ENCODE results near the gene SCNN1A. TPM values are rescaled to one million over a fixed set of nuclear protein-coding genes. Genes with fewer than 3 reads are reported as not detected.

The SCNN1A gene
- total RNA-seq, 4 donors from 2014 or later: 15.9 to 46.5 (median 18.8) TPM

DNA sequence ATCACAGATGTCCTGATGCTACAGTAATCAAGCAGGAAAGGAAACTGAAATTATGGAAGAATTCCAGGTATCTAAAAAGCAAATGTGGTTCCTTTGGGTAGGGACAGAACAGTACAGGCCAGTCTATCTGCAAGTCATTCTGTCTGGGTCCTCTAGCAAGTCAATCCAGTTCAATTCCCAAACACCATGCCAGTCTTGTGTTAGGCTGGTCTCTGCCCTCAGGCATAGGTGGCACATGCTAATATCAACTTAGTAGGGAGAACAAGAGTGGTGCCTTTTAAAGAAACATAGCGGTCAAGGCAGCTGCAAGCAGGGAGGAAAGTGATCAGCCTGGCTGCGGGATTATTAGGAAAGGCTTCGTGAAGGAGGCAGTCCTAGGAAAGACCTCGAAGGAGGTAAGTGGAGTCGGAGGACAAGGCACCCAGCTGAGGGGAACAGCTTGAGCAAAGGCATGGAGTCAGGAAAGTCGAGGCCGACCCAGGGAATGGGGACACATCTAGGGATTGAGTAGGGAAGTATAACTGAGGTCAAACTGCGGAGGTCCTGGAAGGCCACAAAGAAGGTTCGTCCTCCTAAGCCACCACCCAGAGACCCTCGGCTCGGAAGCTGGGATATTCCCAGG, 68.7 kb downstream of the SCNN1A start:
- Histone ChIP-seq H3K27ac (no peak overlapping the region), H3K27me3 (peaks cover 0 to 16% of the 10 kb centered on the region in 2 donors), H3K9me3 (no peaks in the 10 kb centered on the region), H3K4me3 (no peak overlapping the region), H3K36me3 (no peaks in the 10 kb centered on the region), H3K4me1 (peaks cover 0 to 17% (median 9%) of the 10 kb centered on the region in 4 donors)
- TF ChIP-seq, protein P1, sequence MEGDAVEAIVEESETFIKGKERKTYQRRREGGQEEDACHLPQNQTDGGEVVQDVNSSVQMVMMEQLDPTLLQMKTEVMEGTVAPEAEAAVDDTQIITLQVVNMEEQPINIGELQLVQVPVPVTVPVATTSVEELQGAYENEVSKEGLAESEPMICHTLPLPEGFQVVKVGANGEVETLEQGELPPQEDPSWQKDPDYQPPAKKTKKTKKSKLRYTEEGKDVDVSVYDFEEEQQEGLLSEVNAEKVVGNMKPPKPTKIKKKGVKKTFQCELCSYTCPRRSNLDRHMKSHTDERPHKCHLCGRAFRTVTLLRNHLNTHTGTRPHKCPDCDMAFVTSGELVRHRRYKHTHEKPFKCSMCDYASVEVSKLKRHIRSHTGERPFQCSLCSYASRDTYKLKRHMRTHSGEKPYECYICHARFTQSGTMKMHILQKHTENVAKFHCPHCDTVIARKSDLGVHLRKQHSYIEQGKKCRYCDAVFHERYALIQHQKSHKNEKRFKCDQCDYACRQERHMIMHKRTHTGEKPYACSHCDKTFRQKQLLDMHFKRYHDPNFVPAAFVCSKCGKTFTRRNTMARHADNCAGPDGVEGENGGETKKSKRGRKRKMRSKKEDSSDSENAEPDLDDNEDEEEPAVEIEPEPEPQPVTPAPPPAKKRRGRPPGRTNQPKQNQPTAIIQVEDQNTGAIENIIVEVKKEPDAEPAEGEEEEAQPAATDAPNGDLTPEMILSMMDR (IDR thresholded peaks at IDR 0.05): no peak
- TF ChIP-seq POLR2A (IDR thresholded peaks at IDR 0.05) (no peak), EP300 (IDR thresholded peaks at IDR 0.05) (no peak)
- no peak for DNase-seq (ENCODE audit: low spot score in 2 of 2)
- WGBS, 2 donors: 86 to 90% methylated on average over 11 of the region's 11 CpGs

DNA sequence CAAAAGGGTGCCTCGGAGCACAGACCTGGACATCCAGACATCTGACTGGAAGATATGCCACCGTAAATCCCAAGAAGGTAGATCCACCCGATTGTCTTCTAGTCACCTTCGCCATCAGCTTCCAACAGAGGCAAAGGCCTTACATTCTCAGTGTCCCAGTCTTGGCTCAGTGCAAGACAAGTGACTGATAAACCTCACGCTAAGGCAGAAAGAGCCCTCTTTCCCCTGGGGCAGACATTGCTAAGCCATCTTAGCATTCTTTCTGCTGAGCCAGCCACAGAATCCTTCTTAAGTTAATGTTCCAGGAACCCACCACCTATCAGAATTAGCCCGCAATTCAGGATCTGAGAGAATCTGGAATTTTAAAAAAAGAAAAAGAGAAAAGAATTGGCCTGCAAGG, 69.2 kb downstream of the SCNN1A start:
- DNase-seq (ENCODE audit: low spot score in 2 of 2): no peak
- TF ChIP-seq POLR2A (IDR thresholded peaks at IDR 0.05) (no peak), EP300 (IDR thresholded peaks at IDR 0.05) (no peak)
- TF ChIP-seq, protein P1 (IDR thresholded peaks at IDR 0.05): no peak
- Histone ChIP-seq H3K27ac (no peak overlapping the region), H3K27me3 (peaks cover 0 to 15% of the 10 kb centered on the region in 2 donors), H3K4me1 (peaks cover 0 to 17% (median 9%) of the 10 kb centered on the region in 4 donors), H3K9me3 (no peaks in the 10 kb centered on the region), H3K36me3 (no peaks in the 10 kb centered on the region), H3K4me3 (no peak overlapping the region)
- WGBS, 2 donors: 79 to 81% methylated on average over 6 of the region's 6 CpGs

DNA sequence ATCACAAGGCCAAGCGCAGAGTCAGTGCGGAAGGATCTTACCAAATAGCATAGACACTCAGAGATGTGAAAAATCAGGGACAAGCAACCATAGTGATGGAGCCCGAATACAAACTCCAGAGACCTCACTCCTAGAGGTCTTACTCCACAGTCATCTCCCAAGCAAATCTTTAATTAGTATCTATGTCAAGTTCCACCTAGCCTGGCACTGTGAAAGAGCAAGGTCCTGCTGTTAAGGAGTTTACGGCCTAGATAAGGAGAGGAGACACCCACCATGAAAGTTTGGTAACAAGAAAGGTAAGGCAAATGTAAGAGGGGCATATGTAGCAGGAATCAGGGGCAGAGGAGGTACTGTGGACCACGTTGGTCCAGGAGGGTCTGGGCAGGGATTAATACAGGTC, 72.3 kb downstream of the SCNN1A start:
- Histone ChIP-seq H3K36me3 (no peaks in the 10 kb centered on the region), H3K27me3 (no peaks in the 10 kb centered on the region), H3K4me3 (no peak overlapping the region), H3K4me1 (peaks cover 0 to 2% (median 0%) of the 10 kb centered on the region in 4 donors), H3K27ac (no peak overlapping the region), H3K9me3 (no peaks in the 10 kb centered on the region)
- WGBS, 2 donors: 86 to 87% methylated on average over 5 of the region's 5 CpGs
- TF ChIP-seq EP300 (IDR thresholded peaks at IDR 0.05) (no peak), POLR2A (IDR thresholded peaks at IDR 0.05) (no peak)
- TF ChIP-seq, protein P1 (IDR thresholded peaks at IDR 0.05): no peak
- DNase-seq (ENCODE audit: low spot score in 2 of 2): no peak

DNA sequence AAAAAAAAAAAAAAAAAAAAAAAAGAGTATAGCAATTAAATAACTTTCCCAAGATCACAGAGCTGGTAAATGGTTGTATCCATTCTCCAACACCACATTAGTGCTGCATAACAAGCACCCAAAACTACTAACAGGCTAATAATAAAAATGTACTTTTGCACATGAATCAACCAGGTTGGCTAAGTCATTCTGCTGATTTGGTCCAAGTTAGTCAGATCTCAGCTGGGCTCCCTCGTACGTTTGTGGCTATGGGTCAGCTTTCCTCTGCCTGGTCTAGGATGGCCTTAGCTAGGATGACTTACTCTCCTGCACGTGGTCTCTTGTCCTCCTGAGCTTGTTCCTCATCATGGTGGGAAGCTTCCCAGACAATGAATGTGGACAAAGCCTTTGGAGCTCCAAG, 72.7 kb downstream of the SCNN1A start:
- no peak for TF ChIP-seq EP300 (IDR thresholded peaks at IDR 0.05)
- TF ChIP-seq POLR2A (IDR thresholded peaks at IDR 0.05): no peak
- TF ChIP-seq, protein P1 (IDR thresholded peaks at IDR 0.05): no peak
- no peaks in the 10 kb centered on the region for H3K36me3 ChIP-seq
- no peak for DNase-seq (ENCODE audit: low spot score in 2 of 2)
- 83 to 84% methylated on average over 3 of the region's 3 CpGs for WGBS, 2 donors
- H3K4me1 ChIP-seq: no peaks in the 10 kb centered on the region
- no peak overlapping the region for H3K4me3 ChIP-seq
- no peaks in the 10 kb centered on the region for H3K9me3 ChIP-seq
- H3K27me3 ChIP-seq: no peaks in the 10 kb centered on the region
- no peak overlapping the region for H3K27ac ChIP-seq

DNA sequence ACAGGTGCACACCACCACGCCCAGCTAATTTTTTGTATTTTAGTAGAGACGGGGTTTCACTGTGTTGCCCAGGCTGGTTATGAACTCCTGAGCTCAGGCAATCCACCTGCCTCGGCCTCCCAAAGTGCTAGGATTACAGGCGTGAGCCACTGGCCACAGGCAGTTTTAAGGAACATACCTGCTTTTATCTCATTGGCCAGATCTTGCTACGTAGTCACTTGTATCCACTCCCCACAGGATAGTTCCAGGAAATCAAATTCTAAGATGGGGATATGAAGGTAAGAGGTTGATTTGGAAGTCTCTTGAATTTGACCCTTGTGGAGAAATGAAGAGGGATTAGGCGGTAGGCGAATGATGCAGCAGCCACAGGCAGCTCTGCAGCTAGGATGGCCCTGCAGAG, 73.6 kb downstream of the SCNN1A start:
- no peak for TF ChIP-seq POLR2A (IDR thresholded peaks at IDR 0.05)
- TF ChIP-seq EP300 (IDR thresholded peaks at IDR 0.05): no peak
- TF ChIP-seq, protein P1 (IDR thresholded peaks at IDR 0.05): no peak
- Histone ChIP-seq H3K36me3 (no peaks in the 10 kb centered on the region), H3K9me3 (no peaks in the 10 kb centered on the region), H3K4me3 (no peak overlapping the region), H3K27me3 (no peaks in the 10 kb centered on the region), H3K27ac (no peak overlapping the region), H3K4me1 (no peaks in the 10 kb centered on the region)
- DNase-seq (ENCODE audit: low spot score in 2 of 2): no peak
- WGBS, 2 donors: 92% methylated on average over 7 of the region's 7 CpGs

All from tibial nerve (tissue), 4 donors.